ENCODE data around the gene RNF138. TPM values are rescaled to one million over a fixed set of nuclear protein-coding genes. Genes with fewer than 3 reads are reported as not detected.
"Not testable (repeated sequence)": the region's sequence is repeated elsewhere in the genome, so short reads cannot be mapped to it uniquely, and the experiment has no call there.

The RNF138 gene
- total RNA-seq, 1 donor from 2014 or later: 23.0 TPM

DNA sequence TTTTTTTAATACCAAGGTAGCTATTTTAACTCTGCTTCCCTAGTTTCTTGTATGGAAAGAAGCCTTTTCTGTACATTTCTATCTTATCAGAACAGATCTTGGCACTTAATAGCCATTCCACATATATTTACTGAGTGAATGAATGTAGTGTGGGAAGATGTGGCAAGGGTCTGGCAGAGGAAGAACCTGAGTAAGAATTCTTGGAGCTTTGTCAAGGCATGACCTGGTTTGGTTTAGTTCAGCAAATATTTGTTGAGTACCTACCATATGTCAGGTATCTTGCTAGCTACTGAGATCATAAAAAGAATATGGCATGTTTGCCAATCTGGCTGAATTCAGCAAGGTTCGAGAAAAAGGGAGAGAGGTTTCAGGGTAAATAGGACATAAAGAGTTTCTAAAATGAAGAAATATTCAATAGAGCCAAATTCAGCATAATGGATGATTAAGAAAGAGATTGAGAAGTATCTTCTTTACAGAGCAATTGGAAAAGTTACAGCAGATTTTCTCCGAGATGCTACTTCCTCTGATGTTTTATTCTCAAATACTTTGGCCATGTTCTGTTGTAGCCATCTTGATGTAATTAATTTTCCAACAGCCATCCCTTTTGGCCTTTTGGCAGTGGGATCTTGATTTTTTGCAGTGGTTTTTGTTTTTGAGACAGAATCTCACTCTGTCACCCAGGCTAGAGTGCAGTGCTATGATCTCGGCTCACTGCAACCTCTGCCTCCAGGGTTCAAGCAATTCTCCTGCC lies 76.5 kb downstream of the RNF138 start:
- no peak for DNase-seq (ENCODE audit: low spot score)

DNA sequence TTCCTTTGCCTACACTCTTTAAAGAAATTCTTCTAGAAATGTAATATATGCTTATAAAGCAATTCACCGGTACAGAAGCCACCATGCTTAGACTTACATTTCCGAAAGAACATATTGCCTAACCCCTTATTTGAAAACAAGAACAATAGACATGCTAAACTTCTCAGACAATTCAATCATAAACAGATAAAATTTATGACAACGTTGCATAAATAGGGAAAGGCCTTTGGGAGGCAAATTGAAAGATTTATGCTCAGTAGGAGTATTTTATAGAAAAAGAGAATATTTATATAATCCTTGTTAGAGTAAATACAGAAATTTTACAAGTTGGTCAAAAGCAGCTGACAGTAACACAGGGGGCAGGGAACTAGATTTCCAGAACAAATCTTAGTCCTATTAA lies 82.0 kb downstream of the RNF138 start:
- no peak for DNase-seq (ENCODE audit: low spot score)

DNA sequence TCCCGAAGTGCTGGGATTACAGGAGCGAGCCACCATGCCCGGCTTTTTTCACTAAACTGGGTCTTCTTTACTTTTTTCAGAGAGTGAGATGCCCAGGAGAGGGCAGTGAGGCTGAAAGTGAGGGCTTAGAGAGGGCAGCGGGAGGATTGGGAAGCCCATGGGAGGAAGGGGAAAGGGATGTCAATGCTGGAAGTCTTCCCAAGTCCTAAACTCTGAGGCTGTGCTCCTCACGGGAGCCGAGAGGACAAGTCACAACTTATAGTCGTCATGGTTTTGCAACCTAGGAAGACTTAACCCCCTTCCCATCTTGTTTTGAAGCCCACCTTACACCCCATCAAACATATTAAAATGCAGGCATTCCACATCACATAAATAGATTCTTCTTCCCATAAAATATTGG lies 83.0 kb downstream of the RNF138 start:
- no peak for DNase-seq (ENCODE audit: low spot score)

DNA sequence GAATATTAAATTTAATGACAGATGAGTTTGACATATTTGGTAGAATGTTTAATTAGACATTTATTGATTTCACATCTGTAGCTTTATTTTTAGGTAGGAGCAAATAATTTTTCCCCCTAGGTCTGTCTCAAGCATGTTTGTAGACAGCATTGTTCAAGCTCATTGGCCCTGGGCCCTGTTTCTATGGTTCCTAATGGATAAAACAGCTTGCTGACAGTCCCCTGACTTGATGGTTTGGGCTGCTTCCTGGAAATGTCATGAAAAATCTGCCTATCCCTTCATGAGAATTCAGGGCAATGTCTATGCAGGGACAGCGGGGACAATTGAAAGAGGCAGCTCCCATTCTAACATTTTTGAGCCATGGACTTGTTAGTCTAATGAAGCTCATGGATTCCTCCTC lies 83.6 kb downstream of the RNF138 start:
- DNase-seq (ENCODE audit: low spot score): no peak

DNA sequence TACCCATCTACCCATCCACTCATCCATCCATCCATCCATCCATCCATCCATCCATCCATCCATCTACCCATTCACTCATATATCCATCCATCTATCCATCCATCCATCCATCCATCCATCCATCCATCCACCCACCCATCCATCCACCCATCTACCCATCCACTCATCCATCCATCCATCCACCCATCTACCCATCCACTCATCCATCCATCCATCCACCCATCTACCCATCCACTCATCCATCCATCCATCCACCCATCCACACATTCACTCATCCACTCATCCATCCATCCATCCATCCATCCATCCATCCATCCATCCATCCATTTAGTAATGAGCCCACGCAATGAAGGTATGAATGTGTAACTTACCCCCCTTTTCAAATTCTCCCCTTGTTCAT lies 85.1 kb downstream of the RNF138 start:
- DNase-seq (ENCODE audit: low spot score): not testable (repeated sequence)

DNA sequence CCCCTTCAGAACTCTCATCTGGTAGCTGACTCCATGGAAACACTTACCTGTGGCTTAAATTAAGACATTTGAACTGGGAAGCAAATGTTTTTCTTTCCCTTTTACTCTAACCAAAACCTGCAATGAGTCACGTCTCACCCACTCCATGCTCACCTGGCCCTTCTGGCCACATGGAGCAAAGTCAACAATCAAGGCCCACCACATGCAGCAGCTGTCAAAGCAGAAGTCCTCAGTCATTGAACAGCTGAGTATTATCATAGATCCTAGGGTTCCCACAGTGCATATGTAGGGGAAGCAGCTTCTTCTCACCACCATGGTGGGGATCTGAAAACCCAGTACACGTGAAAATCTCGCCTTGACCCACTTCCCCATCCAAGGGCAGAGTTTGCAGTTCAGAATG lies 85.9 kb downstream of the RNF138 start:
- DNase-seq (ENCODE audit: low spot score): no peak

Other genes with a start within 250 kb of the RNF138 start
- gene TRAPPC8, start 148.7 kb upstream of the RNF138 start, total RNA-seq: 38.7 TPM
- 15.8 TPM for gene RNF125, start 73.0 kb upstream of the RNF138 start, total RNA-seq
- gene MEP1B, start 98.2 kb downstream of the RNF138 start, total RNA-seq: 0.42 TPM

Measured in mesenteric fat pad (tissue), 1 donor.